Skin of body (tissue), 2 donors: ENCODE measurements around the gene UBAC1. TPM values are rescaled to one million over a fixed set of nuclear protein-coding genes. Genes with fewer than 3 reads are reported as not detected.
"Not testable (repeated sequence)": the region's sequence is repeated elsewhere in the genome, so short reads cannot be mapped to it uniquely, and the experiment has no call there.

Source experiments
- DNase-seq: peaks from one replicate; lab custom pipeline; 2025; lab: John Stamatoyannopoulos, UW
- total RNA-seq: library from RNA; depleted of rRNA; stranded (reverse); fragments of >200 nt; gene quantifications from one replicate; pipeline ENCODE4 v1.2.3, GENCODE V29; 2014

The UBAC1 gene
- total RNA-seq, 1 donor from 2014 or later = 27.2 TPM

GRCh38 chr9:135902655-135903357 lies 58.4 kb downstream of the UBAC1 start:
- no peak for DNase-seq

DNA sequence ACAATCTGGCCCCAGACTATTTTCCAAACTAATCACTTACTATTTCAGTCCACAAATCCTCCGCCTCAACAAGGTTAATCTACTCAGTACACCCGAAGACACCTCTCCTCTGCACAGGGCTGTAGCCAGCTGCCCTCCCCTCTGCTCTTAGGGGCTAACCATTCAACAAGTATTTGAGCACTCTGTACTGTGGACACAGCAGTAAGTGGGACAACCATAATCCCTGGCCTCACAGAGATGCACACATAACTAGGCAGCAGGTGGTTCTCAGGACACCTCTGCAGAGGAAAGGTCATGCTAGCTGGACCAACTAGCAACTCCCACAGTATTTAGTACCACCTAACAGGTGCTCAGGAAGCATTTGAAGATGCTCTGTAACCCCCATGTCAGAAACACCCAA lies 59.3 kb downstream of the UBAC1 start:
- DNase-seq = no peak

GRCh38 chr9:135901031-135901758 lies 60.0 kb downstream of the UBAC1 start:
- DNase-seq = no peak

DNA sequence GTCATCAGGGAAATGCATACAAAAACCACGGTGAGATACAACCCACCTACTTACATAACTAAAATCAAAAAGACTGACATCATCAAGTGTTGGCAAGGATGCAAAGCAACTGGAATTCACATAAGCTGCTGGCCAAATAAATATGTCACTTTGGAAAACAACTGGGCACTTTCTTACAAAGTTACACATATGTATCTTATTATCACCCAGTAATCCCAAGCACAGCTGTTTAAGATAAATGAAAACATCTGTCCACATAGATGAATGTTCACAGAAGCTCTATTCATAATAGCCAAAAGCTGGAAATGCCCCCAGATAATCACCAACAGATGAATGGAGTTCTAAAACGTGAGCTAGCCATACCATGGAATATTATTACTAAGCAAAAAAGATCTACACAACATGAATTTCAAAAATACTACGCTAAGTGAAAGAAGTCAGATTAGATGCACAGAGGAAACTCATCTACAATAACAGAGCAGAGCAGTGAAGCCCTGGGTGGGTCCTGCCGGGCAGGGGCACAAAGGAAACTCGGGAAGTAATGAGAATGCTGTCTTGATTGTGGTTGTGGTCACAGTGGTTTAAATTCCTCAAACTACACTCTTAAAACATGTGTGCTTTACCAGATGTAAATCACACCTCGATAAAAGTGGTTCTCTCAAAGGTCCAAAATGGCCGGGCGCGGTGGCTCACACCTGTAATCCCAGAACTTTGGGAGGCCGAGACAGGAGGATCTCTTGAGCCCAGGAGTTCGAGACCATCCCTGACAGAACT lies 62.4 kb downstream of the UBAC1 start:
- DNase-seq = peak; percentile 76

DNA sequence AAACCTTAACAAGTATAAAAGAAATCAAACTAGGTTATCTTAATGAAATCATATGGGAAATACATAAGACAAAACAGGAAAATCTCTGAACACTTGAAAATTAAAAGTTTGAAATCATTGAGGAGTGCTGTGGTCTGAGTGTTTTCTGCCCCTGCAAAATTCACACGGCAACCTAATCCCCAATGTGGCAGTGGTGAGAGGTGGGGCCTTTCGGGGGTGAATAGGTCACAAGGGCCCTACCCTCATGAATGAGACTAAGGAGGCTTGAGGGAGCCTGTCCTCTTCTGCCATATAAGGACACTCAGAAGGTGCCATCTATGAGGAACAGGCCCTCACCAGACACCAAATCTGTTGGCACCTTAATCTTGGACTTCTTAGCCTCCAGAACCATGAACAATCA lies 64.5 kb downstream of the UBAC1 start:
- DNase-seq = no peak

- no peak for DNase-seq
Observed at GRCh38 chr9:135896205-135896604, 65.0 kb downstream of the UBAC1 start.

DNA sequence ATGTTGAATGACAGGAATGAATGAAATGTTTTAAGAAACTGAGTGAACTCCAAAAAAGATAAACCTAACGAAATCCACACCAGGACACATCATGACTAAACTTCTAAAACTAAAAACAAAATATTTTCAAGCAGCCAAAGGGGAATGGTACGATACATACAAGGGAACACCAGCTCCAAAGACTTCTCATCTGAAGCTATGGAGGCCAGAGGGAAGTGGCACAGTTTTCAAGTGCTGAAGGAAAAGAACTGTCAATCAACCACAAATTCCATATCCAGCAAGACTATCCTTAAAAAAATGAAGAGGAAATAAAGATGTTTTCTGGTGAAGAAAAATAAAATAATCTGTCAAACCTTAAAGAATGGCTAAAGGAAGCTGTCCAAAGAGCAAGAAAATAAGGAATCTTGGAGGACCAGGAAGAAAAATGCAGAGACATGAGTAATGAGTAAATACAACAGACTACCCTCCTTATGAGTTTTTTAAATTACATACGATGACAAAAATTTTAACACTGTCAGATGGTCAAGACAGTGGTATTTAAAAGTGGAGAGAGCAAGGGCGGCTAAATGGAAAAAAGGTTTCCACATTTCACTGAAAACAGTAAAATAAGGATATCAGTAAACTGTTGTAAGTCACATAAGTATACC lies 65.8 kb downstream of the UBAC1 start:
- DNase-seq = no peak

DNA sequence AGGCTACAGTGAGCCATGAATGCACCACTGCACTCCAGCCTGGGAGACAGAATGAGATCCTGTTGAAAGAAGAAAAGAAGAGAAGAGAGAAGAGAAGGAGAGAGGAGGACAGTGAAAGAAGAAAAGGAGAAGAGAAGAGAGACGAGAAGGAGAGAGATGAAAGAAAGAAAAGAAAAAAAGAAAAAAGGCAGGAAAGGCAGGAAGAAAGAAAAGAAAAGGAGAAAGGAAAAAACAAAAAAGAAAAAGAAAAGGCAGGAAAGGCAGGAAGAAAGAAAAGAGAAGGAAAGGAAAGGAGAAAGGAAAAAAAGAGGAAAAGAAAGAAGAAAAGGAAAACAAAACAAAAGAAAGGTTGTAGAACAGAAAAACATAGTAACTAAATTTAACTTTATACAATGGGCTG lies 68.1 kb downstream of the UBAC1 start:
- no peak for DNase-seq

GRCh38 chr9:135892327-135892726 lies 68.8 kb downstream of the UBAC1 start:
- not testable (repeated sequence) for DNase-seq

DNA sequence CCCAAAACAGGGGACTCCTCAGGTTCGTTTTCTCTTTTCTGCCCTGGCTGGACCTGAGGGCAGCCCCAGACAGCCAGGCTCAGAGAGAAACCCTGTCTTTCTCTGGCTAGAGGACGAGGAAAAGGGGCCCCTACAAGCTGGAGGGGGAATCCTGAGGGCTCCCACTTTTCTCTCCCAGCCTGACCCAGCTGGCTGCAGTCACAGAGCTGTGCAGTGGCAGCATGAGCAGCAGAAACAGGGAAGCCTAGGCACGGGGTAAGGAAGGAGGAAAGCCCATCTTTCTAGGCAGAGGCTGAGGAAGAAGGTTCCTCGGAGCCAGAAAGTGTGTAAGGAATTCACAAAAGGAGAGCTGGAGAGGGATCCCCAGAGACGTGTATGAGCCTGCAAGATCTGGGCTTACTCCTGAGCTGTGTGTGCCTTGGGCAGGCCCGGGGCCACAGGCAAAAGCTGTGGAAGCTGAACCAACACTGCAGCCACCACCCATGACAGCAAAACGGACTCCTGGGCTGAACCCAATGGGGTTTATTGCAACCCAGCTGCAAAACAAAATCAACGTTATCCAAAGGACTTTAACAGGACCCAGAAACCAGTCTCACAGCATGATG lies 70.0 kb downstream of the UBAC1 start:
- no peak for DNase-seq

DNA sequence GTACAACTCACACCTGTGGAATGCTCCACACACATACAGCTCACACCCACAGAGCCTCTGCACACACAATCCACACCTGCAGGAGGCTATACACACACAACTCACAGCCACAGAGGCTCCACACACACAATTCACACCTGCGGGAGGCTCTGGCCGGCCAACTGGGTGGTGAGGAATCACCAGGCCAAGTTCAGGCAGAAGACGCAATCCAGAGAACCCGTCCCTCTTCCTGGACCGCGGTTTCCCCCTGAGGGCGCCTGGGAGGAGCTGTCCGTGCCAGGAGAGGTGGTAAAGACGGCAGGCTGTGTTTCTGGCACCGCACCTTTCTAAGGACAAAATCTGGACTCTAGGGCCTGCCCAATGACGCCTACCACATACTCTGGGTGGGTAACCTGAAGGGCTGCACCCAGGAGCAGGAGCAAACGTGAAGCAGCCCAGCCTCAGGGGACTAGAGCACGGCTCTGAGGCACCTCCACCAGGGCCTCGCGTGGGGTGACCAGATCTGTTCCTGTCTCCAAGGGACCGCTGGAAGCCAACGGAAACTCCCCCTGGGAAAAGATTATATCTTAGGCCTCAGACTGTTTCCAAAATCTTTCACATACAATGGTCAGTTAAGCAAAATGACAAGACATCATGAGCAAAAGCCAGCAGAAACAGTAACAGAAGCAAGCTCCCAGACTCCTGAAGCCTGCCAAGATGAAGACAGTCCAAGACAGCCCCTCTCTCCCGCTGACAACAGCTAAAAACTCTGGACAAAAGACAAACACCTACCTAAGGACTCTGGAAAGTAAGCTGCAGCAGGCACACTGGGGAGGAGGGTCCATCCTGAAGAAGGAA lies 70.8 kb downstream of the UBAC1 start:
- DNase-seq = no peak

DNA sequence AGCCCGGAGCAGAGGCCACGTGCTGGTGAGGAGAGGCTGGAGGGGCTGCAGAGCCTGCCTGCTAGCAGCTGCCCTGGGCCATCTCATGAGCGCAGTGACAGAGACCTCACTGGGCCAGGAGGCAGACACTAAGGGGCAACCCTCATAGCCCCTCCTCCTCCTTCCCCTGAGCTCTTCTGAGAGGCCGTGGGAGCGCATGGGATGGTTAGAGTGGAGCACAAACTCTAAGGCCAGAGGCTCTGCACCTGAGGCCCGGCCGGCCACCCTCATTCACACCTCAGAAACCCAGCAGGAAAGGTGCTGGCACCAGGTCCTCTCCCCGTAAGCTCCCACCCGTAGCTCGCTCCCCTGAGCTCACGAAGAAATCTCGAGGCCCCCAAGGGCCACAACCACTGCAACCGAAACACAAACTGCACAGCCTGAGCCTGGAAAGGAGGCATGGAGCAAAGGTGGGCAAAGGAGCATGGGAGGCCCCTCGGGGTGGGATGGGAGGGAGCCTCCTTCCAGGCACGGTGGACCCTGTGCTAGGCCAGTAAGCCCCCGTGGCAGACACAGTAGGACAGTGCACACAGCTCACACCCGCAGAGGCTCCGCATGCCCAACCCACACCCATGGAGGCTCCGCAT lies 71.5 kb downstream of the UBAC1 start:
- DNase-seq = no peak

- DNase-seq = no peak
Observed at GRCh38 chr9:135888766-135889394, 72.3 kb downstream of the UBAC1 start.

GRCh38 chr9:135888126-135888765 lies 72.9 kb downstream of the UBAC1 start:
- DNase-seq = no peak

DNA sequence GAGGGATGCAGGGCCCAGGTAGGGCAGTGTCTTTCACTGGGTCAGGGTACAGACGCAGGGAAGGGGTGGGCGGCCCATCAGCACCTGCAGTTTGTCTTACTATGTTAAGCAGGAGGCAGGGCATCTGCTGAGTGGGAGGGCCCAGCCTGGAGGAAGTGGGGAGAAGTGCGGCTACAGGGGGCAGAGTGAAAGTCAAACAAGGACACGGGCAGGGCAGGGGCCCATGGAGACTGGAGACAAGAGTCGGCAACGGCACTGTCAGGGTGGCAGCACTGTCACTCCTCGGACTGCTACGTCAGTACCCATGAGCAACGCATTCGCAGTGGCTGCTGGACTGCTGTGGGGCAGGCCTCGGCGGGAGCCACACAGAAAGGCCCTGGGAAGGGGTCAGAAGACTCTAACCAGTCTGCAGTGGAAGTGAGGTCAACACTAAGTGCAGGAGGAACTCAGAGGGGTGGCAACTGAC lies 73.6 kb downstream of the UBAC1 start:
- no peak for DNase-seq

DNA sequence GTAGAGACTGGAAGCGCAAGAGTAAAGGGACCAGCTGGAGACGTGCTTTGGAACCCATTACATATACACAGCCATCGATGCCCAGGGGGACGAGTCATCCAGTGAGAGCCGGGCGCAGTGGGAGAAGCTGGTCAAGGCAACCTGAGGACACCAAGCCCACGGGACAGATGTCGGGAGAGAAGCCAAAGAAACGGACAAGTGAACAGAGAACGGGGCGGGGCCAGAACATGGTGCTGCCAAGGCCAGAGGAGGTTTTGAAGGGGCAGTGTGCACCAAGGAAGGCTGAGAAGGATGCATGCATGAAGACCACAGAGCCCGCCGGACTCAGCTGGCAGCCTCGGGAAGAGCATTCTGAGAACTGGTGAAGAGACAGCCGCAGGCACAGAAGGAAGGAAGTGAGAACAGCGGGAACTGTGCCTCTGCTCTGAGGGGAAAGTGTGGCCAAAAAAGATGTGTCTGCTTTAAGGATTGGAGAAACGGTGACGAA lies 74.1 kb downstream of the UBAC1 start:
- DNase-seq = no peak

DNA sequence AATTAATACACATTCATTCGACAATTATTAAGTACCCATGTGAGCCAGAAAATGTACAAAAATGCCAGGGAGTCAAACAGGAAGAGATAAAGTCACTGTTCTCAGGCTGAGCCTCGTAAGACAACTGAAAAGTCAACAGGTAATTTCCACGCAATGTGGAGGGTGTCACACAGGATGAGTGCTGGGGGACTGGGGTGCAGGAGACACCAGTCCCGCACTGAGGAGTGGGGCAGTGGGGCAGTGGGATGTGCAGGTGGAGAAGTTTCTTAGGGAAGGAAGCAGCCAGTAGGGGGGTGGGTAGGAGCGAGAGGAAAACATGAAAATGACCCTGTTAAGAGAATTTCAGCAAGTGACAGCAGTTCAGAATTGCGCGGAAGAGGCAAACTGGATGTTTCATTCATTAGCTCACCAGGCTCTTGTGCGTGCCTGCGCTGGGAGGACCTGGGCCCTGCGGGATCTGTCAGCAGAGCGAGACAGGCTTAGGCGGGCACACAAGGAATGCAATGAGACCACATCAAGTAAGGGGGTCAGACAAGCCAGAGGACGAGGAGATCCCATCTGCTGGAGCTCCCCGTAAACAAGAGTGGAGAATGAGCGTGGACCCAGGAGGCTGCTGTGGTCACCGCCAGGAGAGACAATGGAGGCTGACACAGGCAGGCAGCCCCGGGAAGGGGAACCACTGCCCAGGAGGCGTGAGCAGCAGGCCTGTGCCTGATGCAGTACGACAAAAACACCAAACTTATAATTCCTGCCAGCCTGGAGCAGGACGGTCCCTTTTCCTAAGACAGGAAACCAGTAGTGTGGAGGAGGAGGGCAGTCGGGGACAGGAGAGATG lies 74.8 kb downstream of the UBAC1 start:
- DNase-seq = no peak
